Ishikawa (cell line): ENCODE measurements around the gene RAD51B.

Experiments
- CEBPB ChIP-seq: IDR thresholded peaks from 2 replicates; pipeline ENCODE4 v1.6.1; 2012
- EGR1 ChIP-seq: IDR thresholded peaks from 2 replicates; pipeline ENCODE4 v1.6.1; 2012
- EP300 ChIP-seq: IDR thresholded peaks from 2 replicates; pipeline ENCODE4 v1.6.1; 2012; ENCODE audit warnings: borderline replicate concordance
- NFIC ChIP-seq: IDR thresholded peaks from 2 replicates; pipeline ENCODE4 v1.6.1; 2012
- RAD21 ChIP-seq: IDR thresholded peaks from 2 replicates; pipeline ENCODE4 v1.6.1; 2012; ENCODE audit warnings: low read depth
- REST ChIP-seq: IDR thresholded peaks from 2 replicates; pipeline ENCODE4 v1.6.1; 2012; ENCODE audit warnings: low read depth, mild to moderate bottlenecking
- TAF1 ChIP-seq: IDR thresholded peaks from 2 replicates; pipeline ENCODE4 v1.6.1; 2012; ENCODE audit warnings: low read depth, mild to moderate bottlenecking
- TEAD4 ChIP-seq: IDR thresholded peaks from 2 replicates; pipeline ENCODE4 v1.6.1; 2012
- YY1 ChIP-seq: IDR thresholded peaks from 2 replicates; pipeline ENCODE4 v1.6.1; 2012; ENCODE audit warnings: low read depth
- ZBTB7A ChIP-seq: IDR thresholded peaks from 2 replicates; pipeline ENCODE4 v1.6.1; 2012; ENCODE audit warnings: low read depth
- TF ChIP-seq, protein P1 (sequence below): IDR thresholded peaks from 2 replicates; pipeline ENCODE4 v1.6.1; 2012

DNA sequence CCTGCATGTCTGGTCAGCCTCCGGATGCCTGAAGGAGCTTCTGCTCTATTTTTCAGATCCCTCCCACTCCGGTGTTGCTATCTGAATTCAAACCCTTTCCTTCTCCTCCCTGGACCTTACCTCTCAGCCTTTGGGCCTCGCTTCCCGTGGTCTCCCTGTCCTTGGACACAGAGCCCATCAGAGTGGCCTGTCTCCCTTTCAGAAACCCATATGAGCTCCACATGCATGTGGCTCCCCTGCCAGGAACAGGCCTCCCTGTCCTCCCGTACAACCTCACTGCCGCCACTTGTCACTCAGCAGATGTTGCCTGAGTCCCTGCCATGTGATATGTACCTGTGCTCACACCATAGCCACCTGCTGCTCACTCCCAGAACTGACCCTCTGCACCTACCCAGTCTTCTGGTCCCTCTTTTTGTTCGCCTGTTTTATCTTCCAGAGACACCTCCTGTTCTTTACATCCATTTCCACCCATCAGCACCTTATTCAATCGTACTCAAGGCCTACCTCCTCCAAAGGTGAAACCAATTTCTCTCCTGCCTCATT lies 790.7 kb downstream of the RAD51B start:
- no peak for TF ChIP-seq ZBTB7A
- no peak; the same call in 1 of the 2 replicates for TF ChIP-seq RAD21
- no peak for TF ChIP-seq EGR1
- TF ChIP-seq CEBPB: no peak
- no peak for TF ChIP-seq YY1
- no peak for TF ChIP-seq TEAD4
- no peak for TF ChIP-seq TAF1
- TF ChIP-seq, protein P1, sequence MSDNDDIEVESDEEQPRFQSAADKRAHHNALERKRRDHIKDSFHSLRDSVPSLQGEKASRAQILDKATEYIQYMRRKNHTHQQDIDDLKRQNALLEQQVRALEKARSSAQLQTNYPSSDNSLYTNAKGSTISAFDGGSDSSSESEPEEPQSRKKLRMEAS: no peak
- no peak for TF ChIP-seq EP300
- no peak for TF ChIP-seq NFIC
- TF ChIP-seq REST: no peak
